ENCODE results near the gene SS18L1.

DNA sequence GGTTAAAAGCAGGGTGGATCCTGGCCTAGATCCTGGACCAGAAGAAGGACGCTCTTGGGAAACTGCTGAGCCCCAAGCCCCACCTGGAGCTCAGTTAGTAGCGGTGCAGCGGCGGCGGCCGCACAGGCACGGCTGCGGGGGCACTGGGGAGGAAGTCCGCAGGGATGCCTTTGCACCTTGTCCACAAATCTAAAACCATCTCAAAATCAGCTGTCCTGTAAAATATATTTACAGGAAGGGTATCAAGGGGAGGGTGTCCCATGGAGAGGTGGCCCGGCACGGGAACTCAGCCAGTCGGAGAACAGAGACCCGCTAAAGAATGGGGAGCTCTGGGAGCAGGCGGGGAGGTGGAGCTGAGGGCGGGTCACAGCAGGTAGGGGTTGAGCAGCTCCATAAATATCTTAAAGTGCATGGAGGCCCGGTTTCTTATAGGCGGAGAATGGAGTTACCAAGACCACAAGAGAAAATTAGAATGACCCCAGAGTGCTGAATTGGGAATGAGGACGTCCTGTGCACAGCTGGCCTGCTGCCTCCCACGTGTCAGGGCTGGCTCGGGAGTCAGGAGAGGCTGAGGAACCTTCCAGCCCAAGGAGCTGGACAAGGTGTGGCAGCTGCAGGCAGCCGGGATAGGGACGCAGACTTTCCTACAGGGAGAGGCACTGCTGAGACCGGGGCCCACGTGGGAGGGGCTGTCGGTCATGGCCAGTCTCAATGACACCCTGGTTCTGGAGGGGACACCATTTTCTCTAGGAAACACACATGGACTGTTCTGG is 47.3 kb downstream of the SS18L1 start:
- TF ChIP-seq SP1 (IDR thresholded peaks at IDR 0.05) (no peak), CTBP1 (IDR thresholded peaks at IDR 0.05; ENCODE audit: borderline replicate concordance) (no peak), ARNT (IDR thresholded peaks at IDR 0.05) (no peak), L3MBTL2 (conservative IDR thresholded peaks at IDR 0.05) (no peak), BHLHE40 (IDR thresholded peaks at IDR 0.05; ENCODE audit: borderline replicate concordance) (no peak), FOXM1 (IDR thresholded peaks at IDR 0.05; ENCODE audit: borderline replicate concordance) (no peak)
- TF ChIP-seq, protein P1, sequence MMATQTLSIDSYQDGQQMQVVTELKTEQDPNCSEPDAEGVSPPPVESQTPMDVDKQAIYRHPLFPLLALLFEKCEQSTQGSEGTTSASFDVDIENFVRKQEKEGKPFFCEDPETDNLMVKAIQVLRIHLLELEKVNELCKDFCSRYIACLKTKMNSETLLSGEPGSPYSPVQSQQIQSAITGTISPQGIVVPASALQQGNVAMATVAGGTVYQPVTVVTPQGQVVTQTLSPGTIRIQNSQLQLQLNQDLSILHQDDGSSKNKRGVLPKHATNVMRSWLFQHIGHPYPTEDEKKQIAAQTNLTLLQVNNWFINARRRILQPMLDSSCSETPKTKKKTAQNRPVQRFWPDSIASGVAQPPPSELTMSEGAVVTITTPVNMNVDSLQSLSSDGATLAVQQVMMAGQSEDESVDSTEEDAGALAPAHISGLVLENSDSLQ (IDR thresholded peaks at IDR 0.05): no peak
